ENCODE data around the gene LRP2BP. TPM values are rescaled to one million over a fixed set of nuclear protein-coding genes. Genes with fewer than 3 reads are reported as not detected.

LRP2BP gene
- total RNA-seq, 2 donors from 2014 or later, result 0.30 to 0.42 TPM

- Histone ChIP-seq H3K9me3 (no peaks in the 10 kb centered on the region), H3K27ac (no peak overlapping the region), H3K4me3 (no peak overlapping the region), H3K36me3 (no peaks in the 10 kb centered on the region), H3K4me1 (no peaks in the 10 kb centered on the region), H3K9ac (ENCODE audit: low read depth in 2 of 2, low read length in 2 of 2) (no peak overlapping the region), H3K27me3 (no peaks in the 10 kb centered on the region)
- TF ChIP-seq CTCF (IDR thresholded peaks at IDR 0.05), result no peak
- no peak for DNase-seq
- intact Hi-C loops (cut with DNase I), result no loop called here
Observed at GRCh38 chr4:185380320-185380719, 15.4 kb downstream of the LRP2BP start.

GRCh38 chr4:185379326-185380295 lies 16.1 kb downstream of the LRP2BP start:
- DNase-seq, result no peak
- no peak overlapping the region for H3K27ac ChIP-seq
- no peak overlapping the region for H3K4me3 ChIP-seq
- H3K27me3 ChIP-seq, result no peaks in the 10 kb centered on the region
- intact Hi-C loops (cut with DNase I), result no loop called here
- no peaks in the 10 kb centered on the region for H3K4me1 ChIP-seq
- no peak overlapping the region for H3K9ac ChIP-seq (ENCODE audit: low read depth in 2 of 2, low read length in 2 of 2)
- no peaks in the 10 kb centered on the region for H3K36me3 ChIP-seq
- TF ChIP-seq CTCF (IDR thresholded peaks at IDR 0.05), result no peak
- no peaks in the 10 kb centered on the region for H3K9me3 ChIP-seq

- H3K4me1 ChIP-seq, result no peaks in the 10 kb centered on the region
- DNase-seq, result no peak
Observed at GRCh38 chr4:185378264-185378663, 17.5 kb downstream of the LRP2BP start.

GRCh38 chr4:185374573-185374972 lies 21.2 kb downstream of the LRP2BP start:
- DNase-seq, result no peak
- no peak for TF ChIP-seq CTCF (IDR thresholded peaks at IDR 0.05)
- intact Hi-C loops (cut with DNase I), result no loop called here
- H3K4me1 ChIP-seq, result no peaks in the 10 kb centered on the region
- H3K27ac ChIP-seq, result no peak overlapping the region
- H3K27me3 ChIP-seq, result no peaks in the 10 kb centered on the region
- no peak overlapping the region for H3K9ac ChIP-seq (ENCODE audit: low read depth in 2 of 2, low read length in 2 of 2)
- no peak overlapping the region for H3K4me3 ChIP-seq
- H3K36me3 ChIP-seq, result no peaks in the 10 kb centered on the region
- no peaks in the 10 kb centered on the region for H3K9me3 ChIP-seq

More at GRCh38 chr4:185378264-185378663, 17.5 kb downstream of the LRP2BP start:
- H3K27me3 ChIP-seq, result no peaks in the 10 kb centered on the region
- no peaks in the 10 kb centered on the region for H3K36me3 ChIP-seq
- H3K9ac ChIP-seq (ENCODE audit: low read depth in 2 of 2, low read length in 2 of 2), result no peak overlapping the region
- H3K4me3 ChIP-seq, result no peak overlapping the region
- H3K27ac ChIP-seq, result no peak overlapping the region
- H3K9me3 ChIP-seq, result no peaks in the 10 kb centered on the region
- intact Hi-C loops (cut with DNase I), result no loop called here
- no peak for TF ChIP-seq CTCF (IDR thresholded peaks at IDR 0.05)

- TF ChIP-seq CTCF (IDR thresholded peaks at IDR 0.05), result no peak
- Histone ChIP-seq H3K27me3 (no peaks in the 10 kb centered on the region), H3K36me3 (no peaks in the 10 kb centered on the region), H3K9ac (ENCODE audit: low read depth in 2 of 2, low read length in 2 of 2) (no peak overlapping the region), H3K4me3 (no peak overlapping the region), H3K4me1 (no peaks in the 10 kb centered on the region), H3K9me3 (no peaks in the 10 kb centered on the region), H3K27ac (no peak overlapping the region)
- DNase-seq, result no peak
- intact Hi-C loops (cut with DNase I), result no loop called here
Observed at GRCh38 chr4:185374027-185374426, 21.7 kb downstream of the LRP2BP start.

All from colonic mucosa (tissue), 4 donors.